GM19043 (cell line): Measurements from ENCODE around the gene GDE1.

Experiments used
- ATAC-seq: cut with Tn5 transposase; IDR thresholded peaks from one replicate; pipeline ENCODE4 v1.9.1; 2021; ENCODE audit warnings: low read depth; ENCODE audit not compliant: unreplicated experiment

The GDE1 gene

DNA sequence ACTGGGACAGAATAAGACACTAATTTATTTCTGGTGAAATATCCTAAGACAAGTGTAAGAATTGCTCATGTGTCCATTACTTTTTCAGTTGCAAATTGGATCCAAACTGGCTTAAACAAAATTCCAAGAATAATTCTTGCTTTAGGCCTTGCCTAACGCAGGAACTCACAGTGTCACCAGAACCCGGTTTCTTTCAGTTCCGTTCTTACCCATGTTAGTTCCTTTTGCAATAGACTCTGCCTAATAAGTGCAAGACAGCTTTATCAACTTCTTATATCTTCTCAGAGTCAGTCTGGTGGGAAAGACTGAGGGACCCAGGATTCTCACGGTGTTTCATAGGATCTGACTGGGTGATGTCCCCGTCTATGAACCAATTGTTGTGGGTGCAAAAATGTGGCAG, 24.7 kb downstream of the GDE1 start:
- no peak for ATAC-seq

DNA sequence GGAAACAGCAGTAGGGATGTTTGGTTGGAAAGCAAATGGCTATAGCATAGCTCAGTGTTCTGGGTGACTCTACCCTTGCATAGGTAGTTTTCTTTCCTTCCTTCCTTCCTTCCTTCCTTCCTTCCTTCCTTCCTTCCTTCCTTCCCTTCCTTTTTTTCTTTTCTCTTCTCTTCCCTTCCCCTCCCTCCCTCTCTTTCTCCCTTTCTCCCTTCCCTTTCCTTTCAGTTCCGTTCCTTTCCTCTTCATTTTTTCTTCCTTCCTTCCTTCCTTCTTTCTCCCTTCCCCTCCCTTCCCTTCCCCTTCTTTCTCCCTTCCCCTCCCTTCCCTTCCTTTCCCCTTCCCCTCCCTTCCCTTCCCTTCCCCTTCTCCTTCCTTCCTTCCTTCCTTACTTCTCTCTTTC, 31.3 kb downstream of the GDE1 start:
- no peak for ATAC-seq

DNA sequence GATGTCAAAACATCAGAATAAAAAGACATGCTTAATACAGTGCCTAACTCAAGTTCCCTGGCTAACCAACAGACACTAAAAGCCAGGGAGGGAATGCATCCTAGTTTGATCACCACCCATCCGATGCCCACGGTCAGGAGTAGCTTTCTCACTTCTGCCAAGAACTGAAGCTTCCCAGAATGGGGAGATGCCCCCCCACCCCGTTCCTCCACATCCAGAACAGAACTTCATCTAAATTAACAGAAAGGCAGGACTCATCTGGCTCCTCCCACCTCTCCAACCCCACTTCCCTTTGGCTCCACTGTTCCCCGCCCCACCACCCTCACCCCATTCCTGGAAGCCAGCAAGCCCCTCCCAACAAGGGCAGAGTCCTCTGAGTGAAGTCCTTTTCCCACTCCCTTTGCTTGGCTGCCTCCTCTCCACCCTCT, 33.7 kb downstream of the GDE1 start:
- ATAC-seq: no peak

GRCh38 chr16:19486750-19487325, 35.1 kb downstream of the GDE1 start:
- ATAC-seq: no peak

GRCh38 chr16:19486051-19486450, 35.8 kb downstream of the GDE1 start:
- no peak for ATAC-seq

DNA sequence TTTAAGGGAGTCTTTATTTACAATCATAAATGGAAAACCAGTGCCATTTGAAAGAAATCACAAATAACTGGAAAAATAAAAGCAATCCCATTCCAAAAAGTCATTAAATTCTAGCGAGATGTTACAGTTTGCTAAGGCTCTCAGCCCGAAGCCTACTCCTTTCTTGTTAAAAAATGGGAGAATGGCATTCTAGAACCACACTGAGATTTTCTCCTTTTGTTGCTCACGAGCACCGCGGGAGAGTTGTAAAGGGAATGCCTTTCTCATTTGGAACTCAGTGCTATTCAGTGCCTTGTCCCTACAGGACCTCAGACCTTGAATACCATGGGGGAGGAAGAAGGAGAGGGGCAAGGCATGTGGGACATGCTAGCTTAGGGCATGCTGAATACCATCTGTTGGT, 36.3 kb downstream of the GDE1 start:
- no peak for ATAC-seq

GRCh38 chr16:19484096-19484495, 37.8 kb downstream of the GDE1 start:
- no peak for ATAC-seq

GRCh38 chr16:19482291-19482690, 39.6 kb downstream of the GDE1 start:
- no peak for ATAC-seq

- ATAC-seq: no peak
Observed at GRCh38 chr16:19481769-19482168, 40.1 kb downstream of the GDE1 start.

- no peak for ATAC-seq
Observed at GRCh38 chr16:19481296-19481695, 40.6 kb downstream of the GDE1 start.

- ATAC-seq: no peak
Observed at GRCh38 chr16:19479302-19479721, 42.6 kb downstream of the GDE1 start.

DNA sequence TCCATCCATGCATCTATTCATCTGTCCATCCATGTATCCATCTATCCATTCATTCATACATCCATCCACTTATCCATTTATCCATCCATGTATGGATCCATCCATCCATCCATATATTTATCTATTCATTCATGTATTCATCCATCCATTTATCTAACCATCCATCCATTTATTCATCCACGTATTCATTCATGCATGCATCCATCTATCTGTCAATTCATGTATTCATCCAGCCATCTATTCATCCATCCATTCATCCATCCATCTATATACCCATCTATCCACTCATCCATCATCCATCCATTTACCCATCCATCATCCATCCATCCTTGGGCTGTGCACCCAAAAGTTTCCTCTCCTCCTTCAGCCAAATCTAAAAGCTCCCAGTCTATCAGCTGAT, 43.4 kb downstream of the GDE1 start:
- no peak for ATAC-seq

GRCh38 chr16:19474617-19475016, 47.3 kb downstream of the GDE1 start:
- no peak for ATAC-seq

DNA sequence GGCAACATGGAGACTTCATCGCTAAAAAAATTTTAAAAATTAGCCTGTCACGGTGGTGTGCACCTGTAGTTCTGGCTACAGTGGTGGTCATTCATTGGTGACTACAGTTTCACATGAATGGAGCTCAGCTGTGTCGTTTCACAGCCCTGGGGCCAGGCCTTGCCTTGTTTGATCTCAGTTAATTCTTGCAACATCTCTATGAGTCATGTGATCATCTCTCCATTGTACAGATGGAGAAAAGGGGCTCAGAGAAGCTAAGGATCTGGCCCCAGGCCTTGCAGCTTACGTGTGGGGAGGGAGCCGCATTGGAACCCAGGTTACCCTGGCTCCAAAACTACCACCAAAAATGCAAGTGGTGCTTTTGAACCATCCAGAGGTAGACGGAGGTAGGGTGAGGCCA, 49.4 kb downstream of the GDE1 start:
- no peak for ATAC-seq

GRCh38 chr16:19468300-19468699, 53.6 kb downstream of the GDE1 start:
- no peak for ATAC-seq

DNA sequence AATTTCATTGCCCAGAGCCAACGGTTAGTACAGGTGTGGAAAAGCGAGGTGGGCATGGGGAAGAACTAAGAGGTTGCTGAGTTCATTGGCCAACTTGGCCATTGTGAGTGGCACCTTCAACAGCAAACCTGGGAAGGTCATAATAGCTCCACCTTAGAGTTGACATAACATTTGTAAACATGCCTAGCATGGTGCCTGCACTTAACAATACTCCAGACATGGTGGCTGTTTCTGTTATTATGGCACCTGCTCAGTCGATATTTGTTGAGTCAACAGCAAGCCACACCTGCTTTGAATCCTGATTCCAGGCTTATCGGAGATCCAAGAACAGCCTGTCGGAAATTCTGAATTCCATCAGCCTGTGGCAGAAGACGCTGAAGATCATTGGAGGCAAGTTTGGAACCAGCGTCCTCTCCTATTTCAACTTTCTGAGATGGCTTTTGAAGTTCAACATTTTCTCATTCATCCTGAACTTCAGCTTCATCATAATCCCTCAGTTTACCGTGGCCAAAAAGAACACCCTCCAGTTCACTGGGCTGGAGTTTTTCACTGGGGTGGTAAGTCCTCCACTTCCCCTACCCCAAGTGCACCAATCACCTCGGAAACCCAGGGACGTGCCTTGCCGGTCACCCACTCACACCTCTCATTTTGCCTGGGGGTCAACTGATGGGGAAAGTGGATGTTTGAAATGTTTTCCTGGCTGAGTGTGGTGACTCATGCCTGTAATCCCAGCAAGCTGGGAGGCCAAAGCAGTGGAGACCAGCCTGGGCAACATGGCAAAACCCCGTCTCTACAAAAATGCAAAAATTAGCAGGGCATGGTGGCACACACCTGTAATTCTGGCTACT, 58.2 kb downstream of the GDE1 start:
- no peak for ATAC-seq

DNA sequence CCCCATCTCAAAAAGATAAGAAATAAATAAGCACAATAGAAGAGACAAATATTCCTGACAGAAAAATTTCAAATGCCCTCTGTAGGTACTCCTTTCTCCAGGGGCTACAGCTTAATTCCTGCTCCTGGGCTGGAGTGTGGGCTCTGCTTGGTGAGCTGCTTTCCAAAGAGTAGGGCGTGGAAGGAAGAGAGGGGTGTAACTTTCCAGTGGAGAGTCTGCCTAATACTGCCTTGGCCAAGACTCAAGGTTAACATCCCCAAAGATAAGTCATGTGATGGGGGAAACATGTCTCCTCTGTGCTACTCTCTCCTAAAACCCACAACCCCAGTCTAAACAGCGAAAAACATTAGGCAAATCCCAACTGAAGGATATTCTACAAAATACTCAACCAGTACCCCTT, 61.5 kb downstream of the GDE1 start:
- ATAC-seq: no peak

- no peak for ATAC-seq
Observed at GRCh38 chr16:19458722-19459379, 63.0 kb downstream of the GDE1 start.
